ENCODE data around the gene XIST. TPM values are rescaled to one million over a fixed set of nuclear protein-coding genes. Genes with fewer than 3 reads are reported as not detected.
"Not testable (repeated sequence)": the region's sequence is repeated elsewhere in the genome, so short reads cannot be mapped to it uniquely, and the experiment has no call there.

Gene XIST
- polyA plus RNA-seq (30.5 to 199 TPM (median 179 TPM) in 3 replicates), polyA minus RNA-seq (48.7 to 384 TPM (median 165 TPM) in 3 replicates)
- polyA plus RNA-seq (2011; ENCODE audit: low read depth), result 48.1 TPM
- 0.87 and 4.4 TPM in 2 replicates for polyA plus RNA-seq (2011; cell fraction: cytosol; rRNA removed)
- 591 and 778 TPM in 2 replicates for polyA plus RNA-seq (2011; cell fraction: nucleus; rRNA removed)
- 22.6 and 95.4 TPM in 2 replicates for polyA plus RNA-seq (2012; ENCODE audit: low replicate concordance)
- polyA minus RNA-seq (2011; cell fraction: cytosol; rRNA and poly(A)+ RNA removed), result 5.0 TPM
- polyA minus RNA-seq (2011; cell fraction: nucleus; rRNA and poly(A)+ RNA removed), result 167 and 342 TPM in 2 replicates

- Histone ChIP-seq H3K9ac (ENCODE audit: control insufficient read depth, extremely low read depth, insufficient read depth, low read length) (peak within 1 kb of the TSS; percentile 86), H3K4me3 (ENCODE audit: control insufficient read depth in 2 of 3, extremely low read depth in 1 of 3, insufficient read depth in 2 of 3, low read depth in 1 of 3, low read length in 3 of 3) (peak within 1 kb of the TSS; percentile 46 to 72 (median 71)), H4K20me1 (ENCODE audit: control insufficient read depth, extremely low read depth, insufficient read depth, low read length) (peaks cover 12% of the 10 kb centered on the region), H3K79me2 (ENCODE audit: control insufficient read depth, insufficient read depth, low read length) (peaks cover 44% of the 10 kb centered on the region), H3K27me3 (ENCODE audit: control insufficient read depth, extremely low read depth, insufficient read depth, low read length) (no peaks in the 10 kb centered on the region), H3K9me3 (ENCODE audit: control insufficient read depth, low read depth, low read length) (no peaks in the 10 kb centered on the region), H3K27ac (ENCODE audit: control insufficient read depth, insufficient read depth, low read length) (peak within 1 kb of the TSS; percentile 76), H2AFZ (ENCODE audit: control insufficient read depth, low read length) (peak within 1 kb of the TSS; percentile 45), H3K36me3 (ENCODE audit: control insufficient read depth in 2 of 2, extremely low read depth in 1 of 2, insufficient read depth in 2 of 2, low read length in 2 of 2) (no peaks in the 10 kb centered on the region), H3K9me1 (ENCODE audit: control insufficient read depth, extremely low read depth, insufficient read depth, low read length) (no peaks in the 10 kb centered on the region), H3K4me2 (ENCODE audit: control insufficient read depth, extremely low read depth, insufficient read depth, low read depth, low read length) (peak within 1 kb of the TSS; percentile 11), H3K4me1 (ENCODE audit: control insufficient read depth, extremely low read depth, insufficient read depth, low read length) (no peaks in the 10 kb centered on the region)
- FAIRE-seq (no peak), DNase-seq (ENCODE audit: low read depth, low spot score) (no peak)
- TF ChIP-seq CTCF (optimal IDR thresholded peaks at IDR 0.05 in 1 of 3, IDR thresholded peaks at IDR 0.05 in 1 of 3, conservative IDR thresholded peaks at IDR 0.05 in 1 of 3; ENCODE audit: extremely low read depth in 1 of 3, insufficient read depth in 2 of 3, low read length in 3 of 3), result no peak
- TF ChIP-seq EZH2 (IDR thresholded peaks at IDR 0.05; ENCODE audit: low read length), result no peak
- dilution Hi-C loops (cut with MboI; ENCODE audit: extremely low pct_ligation_motif_present, low sequenced_read_pairs), result loop anchor here (25.0 kb wide), 1 partner anchor 285 kb away; no protein-coding TSS in a partner anchor
These were observed at the start of gene XIST for GRCh38 chrX:73852467-73852866. TSS of gene XIST (minus strand) at chrX:73852714.

- H3K27ac ChIP-seq (ENCODE audit: control insufficient read depth, insufficient read depth, low read length); H3K36me3 ChIP-seq (ENCODE audit: control insufficient read depth in 2 of 2, extremely low read depth in 1 of 2, insufficient read depth in 2 of 2, low read length in 2 of 2); H3K9me1 ChIP-seq (ENCODE audit: control insufficient read depth, extremely low read depth, insufficient read depth, low read length); H3K27me3 ChIP-seq (ENCODE audit: control insufficient read depth, extremely low read depth, insufficient read depth, low read length); H3K9me3 ChIP-seq (ENCODE audit: control insufficient read depth, low read depth, low read length); FAIRE-seq; H3K79me2 ChIP-seq (ENCODE audit: control insufficient read depth, insufficient read depth, low read length); H4K20me1 ChIP-seq (ENCODE audit: control insufficient read depth, extremely low read depth, insufficient read depth, low read length); H2AFZ ChIP-seq (ENCODE audit: control insufficient read depth, low read length); H3K4me3 ChIP-seq (ENCODE audit: control insufficient read depth in 2 of 3, extremely low read depth in 1 of 3, insufficient read depth in 2 of 3, low read depth in 1 of 3, low read length in 3 of 3); H3K4me1 ChIP-seq (ENCODE audit: control insufficient read depth, extremely low read depth, insufficient read depth, low read length); dilution Hi-C loops (cut with MboI; ENCODE audit: extremely low pct_ligation_motif_present, low sequenced_read_pairs); H3K9ac ChIP-seq (ENCODE audit: control insufficient read depth, extremely low read depth, insufficient read depth, low read length); DNase-seq (ENCODE audit: low read depth, low spot score); H3K4me2 ChIP-seq (ENCODE audit: control insufficient read depth, extremely low read depth, insufficient read depth, low read depth, low read length): not testable (repeated sequence)
These were observed 45.8 kb upstream of the XIST start for GRCh38 chrX:73898315-73898714.

- H3K36me3 ChIP-seq (ENCODE audit: control insufficient read depth in 2 of 2, extremely low read depth in 1 of 2, insufficient read depth in 2 of 2, low read length in 2 of 2); dilution Hi-C loops (cut with MboI; ENCODE audit: extremely low pct_ligation_motif_present, low sequenced_read_pairs); H3K9me1 ChIP-seq (ENCODE audit: control insufficient read depth, extremely low read depth, insufficient read depth, low read length); H3K79me2 ChIP-seq (ENCODE audit: control insufficient read depth, insufficient read depth, low read length); H3K4me2 ChIP-seq (ENCODE audit: control insufficient read depth, extremely low read depth, insufficient read depth, low read depth, low read length); H3K9me3 ChIP-seq (ENCODE audit: control insufficient read depth, low read depth, low read length); DNase-seq (ENCODE audit: low read depth, low spot score); H2AFZ ChIP-seq (ENCODE audit: control insufficient read depth, low read length); H3K9ac ChIP-seq (ENCODE audit: control insufficient read depth, extremely low read depth, insufficient read depth, low read length); H4K20me1 ChIP-seq (ENCODE audit: control insufficient read depth, extremely low read depth, insufficient read depth, low read length); H3K4me1 ChIP-seq (ENCODE audit: control insufficient read depth, extremely low read depth, insufficient read depth, low read length); H3K27ac ChIP-seq (ENCODE audit: control insufficient read depth, insufficient read depth, low read length); H3K4me3 ChIP-seq (ENCODE audit: control insufficient read depth in 2 of 3, extremely low read depth in 1 of 3, insufficient read depth in 2 of 3, low read depth in 1 of 3, low read length in 3 of 3); H3K27me3 ChIP-seq (ENCODE audit: control insufficient read depth, extremely low read depth, insufficient read depth, low read length); FAIRE-seq: not testable (repeated sequence)
These were observed 40.1 kb upstream of the XIST start for GRCh38 chrX:73892515-73893090.

GRCh38 chrX:73882260-73882659 is 29.7 kb upstream of the XIST start:
- H3K27ac ChIP-seq (ENCODE audit: control insufficient read depth, insufficient read depth, low read length); FAIRE-seq; H3K36me3 ChIP-seq (ENCODE audit: control insufficient read depth in 2 of 2, extremely low read depth in 1 of 2, insufficient read depth in 2 of 2, low read length in 2 of 2); H3K9ac ChIP-seq (ENCODE audit: control insufficient read depth, extremely low read depth, insufficient read depth, low read length); H2AFZ ChIP-seq (ENCODE audit: control insufficient read depth, low read length); H3K27me3 ChIP-seq (ENCODE audit: control insufficient read depth, extremely low read depth, insufficient read depth, low read length); H3K4me3 ChIP-seq (ENCODE audit: control insufficient read depth in 2 of 3, extremely low read depth in 1 of 3, insufficient read depth in 2 of 3, low read depth in 1 of 3, low read length in 3 of 3); dilution Hi-C loops (cut with MboI; ENCODE audit: extremely low pct_ligation_motif_present, low sequenced_read_pairs); H3K9me1 ChIP-seq (ENCODE audit: control insufficient read depth, extremely low read depth, insufficient read depth, low read length); H3K9me3 ChIP-seq (ENCODE audit: control insufficient read depth, low read depth, low read length); H3K4me2 ChIP-seq (ENCODE audit: control insufficient read depth, extremely low read depth, insufficient read depth, low read depth, low read length); H3K4me1 ChIP-seq (ENCODE audit: control insufficient read depth, extremely low read depth, insufficient read depth, low read length); H3K79me2 ChIP-seq (ENCODE audit: control insufficient read depth, insufficient read depth, low read length); DNase-seq (ENCODE audit: low read depth, low spot score); H4K20me1 ChIP-seq (ENCODE audit: control insufficient read depth, extremely low read depth, insufficient read depth, low read length): not testable (repeated sequence)

All from keratinocyte (primary cell).